HL-60 (cell line): ENCODE data around the gene ATP5F1E.

ENCODE experiments used
- DNase-seq, 2 experiments: peaks; one replicate each; pipeline ENCODE4 v3.0.0-alpha.2; 2010 to 2020; ENCODE audit warnings: low read depth in 1 of 2, low spot score in 1 of 2
- H3K27ac ChIP-seq: fragments of 250-450 bp; sonication (Bioruptor Pico); replicated peaks from 2 replicates; pipeline ENCODE4 v1.5.1; 2020; ENCODE audit warnings: mild to moderate bottlenecking, moderate library complexity
- H3K27me3 ChIP-seq: fragments of 250-450 bp; sonication (Bioruptor Pico); 2 replicates; pipeline ENCODE4 v1.5.1; 2021; ENCODE audit warnings: mild to moderate bottlenecking, moderate library complexity; ENCODE audit not compliant: insufficient read depth, poor library complexity, severe bottlenecking
- H3K4me3 ChIP-seq: replicated peaks from 2 replicates; pipeline ENCODE4 v1.5.1; 2011; ENCODE audit warnings: mild to moderate bottlenecking, control low read depth, low read length; ENCODE audit not compliant: insufficient read depth
- GABPA ChIP-seq: IDR thresholded peaks from 2 replicates; pipeline ENCODE4 v1.6.1; 2012; ENCODE audit warnings: low read depth
- POLR2AphosphoS5 ChIP-seq: IDR thresholded peaks from 2 replicates; pipeline ENCODE4 v1.6.1; 2012; ENCODE audit warnings: low read depth
- SPI1 ChIP-seq: IDR thresholded peaks from 2 replicates; pipeline ENCODE4 v1.6.1; 2012; ENCODE audit warnings: low read depth, mild to moderate bottlenecking, borderline replicate concordance
- TF ChIP-seq, protein P1 (sequence below): IDR thresholded peaks from one replicate; pipeline ENCODE4 v1.5.1; 2011; ENCODE audit warnings: low read length, control low read depth, inconsistent platforms; ENCODE audit not compliant: insufficient read depth
- TF ChIP-seq, protein P2 (sequence below): IDR thresholded peaks from 2 replicates; pipeline ENCODE4 v1.6.1; 2012; ENCODE audit warnings: low read depth; ENCODE audit not compliant: insufficient replicate concordance

ATP5F1E gene

DNA sequence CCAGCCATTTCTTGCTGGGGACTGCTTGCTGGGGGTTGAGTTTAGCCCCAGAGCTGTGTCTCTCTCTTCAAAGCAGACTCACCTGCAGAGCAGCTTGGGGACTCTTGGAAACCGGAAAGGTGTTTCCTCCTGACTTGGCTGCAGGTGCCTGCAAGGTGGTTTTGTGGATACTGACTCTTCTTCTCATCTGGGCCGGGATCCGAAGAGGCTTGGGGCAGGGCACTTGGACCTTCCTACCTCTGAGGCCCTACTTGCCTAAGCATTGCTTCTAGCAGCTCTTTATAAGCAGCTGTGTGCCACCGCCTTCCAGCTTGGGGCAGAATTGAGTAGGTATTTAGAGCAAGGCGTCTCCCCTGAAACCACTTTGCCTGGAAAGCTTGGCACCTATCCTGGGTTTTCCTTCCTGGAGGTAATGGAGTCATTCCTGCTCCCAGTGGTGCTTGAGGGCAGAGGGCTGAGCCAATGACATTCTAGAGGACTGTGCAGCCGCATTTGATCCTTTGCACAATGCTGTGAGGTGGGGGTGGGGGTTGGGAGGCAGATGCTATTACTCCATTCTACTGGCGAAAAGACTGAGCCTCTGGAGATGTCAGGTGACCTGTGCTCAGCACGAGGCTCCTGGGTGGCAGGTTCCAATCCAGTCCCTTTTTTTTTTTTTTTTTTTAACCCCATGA, 21.7 kb downstream of the ATP5F1E start:
- TF ChIP-seq, protein P1, sequence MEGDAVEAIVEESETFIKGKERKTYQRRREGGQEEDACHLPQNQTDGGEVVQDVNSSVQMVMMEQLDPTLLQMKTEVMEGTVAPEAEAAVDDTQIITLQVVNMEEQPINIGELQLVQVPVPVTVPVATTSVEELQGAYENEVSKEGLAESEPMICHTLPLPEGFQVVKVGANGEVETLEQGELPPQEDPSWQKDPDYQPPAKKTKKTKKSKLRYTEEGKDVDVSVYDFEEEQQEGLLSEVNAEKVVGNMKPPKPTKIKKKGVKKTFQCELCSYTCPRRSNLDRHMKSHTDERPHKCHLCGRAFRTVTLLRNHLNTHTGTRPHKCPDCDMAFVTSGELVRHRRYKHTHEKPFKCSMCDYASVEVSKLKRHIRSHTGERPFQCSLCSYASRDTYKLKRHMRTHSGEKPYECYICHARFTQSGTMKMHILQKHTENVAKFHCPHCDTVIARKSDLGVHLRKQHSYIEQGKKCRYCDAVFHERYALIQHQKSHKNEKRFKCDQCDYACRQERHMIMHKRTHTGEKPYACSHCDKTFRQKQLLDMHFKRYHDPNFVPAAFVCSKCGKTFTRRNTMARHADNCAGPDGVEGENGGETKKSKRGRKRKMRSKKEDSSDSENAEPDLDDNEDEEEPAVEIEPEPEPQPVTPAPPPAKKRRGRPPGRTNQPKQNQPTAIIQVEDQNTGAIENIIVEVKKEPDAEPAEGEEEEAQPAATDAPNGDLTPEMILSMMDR = no peak
- TF ChIP-seq SPI1 = no peak
- TF ChIP-seq, protein P2, sequence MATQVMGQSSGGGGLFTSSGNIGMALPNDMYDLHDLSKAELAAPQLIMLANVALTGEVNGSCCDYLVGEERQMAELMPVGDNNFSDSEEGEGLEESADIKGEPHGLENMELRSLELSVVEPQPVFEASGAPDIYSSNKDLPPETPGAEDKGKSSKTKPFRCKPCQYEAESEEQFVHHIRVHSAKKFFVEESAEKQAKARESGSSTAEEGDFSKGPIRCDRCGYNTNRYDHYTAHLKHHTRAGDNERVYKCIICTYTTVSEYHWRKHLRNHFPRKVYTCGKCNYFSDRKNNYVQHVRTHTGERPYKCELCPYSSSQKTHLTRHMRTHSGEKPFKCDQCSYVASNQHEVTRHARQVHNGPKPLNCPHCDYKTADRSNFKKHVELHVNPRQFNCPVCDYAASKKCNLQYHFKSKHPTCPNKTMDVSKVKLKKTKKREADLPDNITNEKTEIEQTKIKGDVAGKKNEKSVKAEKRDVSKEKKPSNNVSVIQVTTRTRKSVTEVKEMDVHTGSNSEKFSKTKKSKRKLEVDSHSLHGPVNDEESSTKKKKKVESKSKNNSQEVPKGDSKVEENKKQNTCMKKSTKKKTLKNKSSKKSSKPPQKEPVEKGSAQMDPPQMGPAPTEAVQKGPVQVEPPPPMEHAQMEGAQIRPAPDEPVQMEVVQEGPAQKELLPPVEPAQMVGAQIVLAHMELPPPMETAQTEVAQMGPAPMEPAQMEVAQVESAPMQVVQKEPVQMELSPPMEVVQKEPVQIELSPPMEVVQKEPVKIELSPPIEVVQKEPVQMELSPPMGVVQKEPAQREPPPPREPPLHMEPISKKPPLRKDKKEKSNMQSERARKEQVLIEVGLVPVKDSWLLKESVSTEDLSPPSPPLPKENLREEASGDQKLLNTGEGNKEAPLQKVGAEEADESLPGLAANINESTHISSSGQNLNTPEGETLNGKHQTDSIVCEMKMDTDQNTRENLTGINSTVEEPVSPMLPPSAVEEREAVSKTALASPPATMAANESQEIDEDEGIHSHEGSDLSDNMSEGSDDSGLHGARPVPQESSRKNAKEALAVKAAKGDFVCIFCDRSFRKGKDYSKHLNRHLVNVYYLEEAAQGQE = no peak
- TF ChIP-seq POLR2AphosphoS5 = no peak
- TF ChIP-seq GABPA = no peak
- Histone ChIP-seq H3K27ac (no peak overlapping the region), H3K4me3 (no peak overlapping the region), H3K27me3 (no peaks in the 10 kb centered on the region)
- no peak for DNase-seq

DNA sequence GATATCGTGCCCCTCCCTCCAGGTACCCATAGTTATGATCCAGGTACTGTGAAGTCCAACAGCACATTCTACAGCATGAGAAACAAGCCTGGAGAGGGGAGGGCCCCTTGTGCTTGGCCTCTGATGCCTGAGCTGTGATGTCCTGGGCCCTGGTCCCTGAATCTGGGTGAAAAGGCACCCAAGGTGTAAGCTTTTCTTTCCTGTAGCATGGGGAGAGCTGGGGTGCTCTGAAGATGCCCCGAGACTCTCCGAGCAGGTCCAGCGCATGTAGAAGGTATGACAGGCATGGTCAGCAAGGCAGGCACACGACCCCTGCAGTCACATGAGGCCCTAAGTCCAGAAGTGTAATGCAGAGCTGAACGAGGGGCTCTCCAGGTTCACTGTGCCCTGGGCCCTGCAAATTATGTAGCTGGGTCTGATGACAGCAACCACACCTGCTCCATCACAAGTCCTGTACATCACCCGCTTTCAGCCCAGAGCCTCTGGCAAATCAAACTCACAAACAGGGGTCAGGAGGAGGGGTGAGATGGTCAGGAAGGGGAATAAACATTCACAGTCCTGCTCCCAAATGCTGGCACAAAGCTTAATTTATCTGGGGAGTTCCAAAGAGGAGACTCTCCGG, 23.3 kb downstream of the ATP5F1E start:
- Histone ChIP-seq H3K4me3 (no peak overlapping the region), H3K27me3 (no peaks in the 10 kb centered on the region), H3K27ac (no peak overlapping the region)
- DNase-seq = no peak
- TF ChIP-seq POLR2AphosphoS5 (no peak), SPI1 (no peak), GABPA (no peak)
- TF ChIP-seq, protein P1 = no peak
- TF ChIP-seq, protein P2 = no peak

DNA sequence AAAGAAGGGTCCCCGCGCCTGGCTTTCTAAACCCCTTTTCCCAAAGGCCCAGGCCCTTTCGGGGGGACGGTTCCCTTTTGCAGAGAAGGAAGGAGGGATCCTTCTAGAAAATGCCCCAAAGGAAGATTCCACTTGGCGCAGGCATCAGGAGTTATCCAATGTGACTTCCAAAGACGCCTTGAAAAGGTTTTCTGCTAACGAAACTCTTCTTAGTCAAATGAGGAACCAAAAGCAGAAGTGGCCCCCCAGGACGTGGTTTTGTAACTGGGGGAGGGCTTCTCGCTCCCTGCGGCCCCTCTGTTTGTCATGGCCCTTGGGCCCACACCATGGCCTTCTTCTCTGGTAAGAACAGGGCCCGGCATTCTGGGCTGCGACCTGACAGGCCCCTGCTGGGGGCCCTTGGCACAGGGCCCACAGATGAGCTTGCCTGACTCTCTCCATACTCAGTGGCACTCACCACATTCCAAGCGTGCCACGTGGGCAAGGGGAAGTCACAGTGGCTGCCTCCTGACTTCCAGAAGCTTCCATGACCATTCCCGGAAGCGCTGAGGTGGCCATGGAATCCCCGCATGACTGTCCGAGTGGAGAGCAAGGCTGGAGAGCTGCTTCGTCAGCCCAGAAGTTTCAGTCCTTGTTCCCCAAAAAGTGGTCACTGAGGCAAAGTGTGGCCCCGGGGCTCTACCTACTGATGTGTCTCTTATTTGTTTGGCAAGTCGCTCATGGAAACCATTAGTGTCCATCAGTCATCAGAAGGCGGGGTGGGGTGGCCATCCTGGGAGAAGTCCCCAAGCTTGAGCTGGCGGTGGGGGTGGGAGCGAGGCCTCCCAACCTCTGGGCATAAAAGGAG, 24.2 kb downstream of the ATP5F1E start:
- TF ChIP-seq, protein P1 = no peak
- TF ChIP-seq, protein P2 = no peak
- TF ChIP-seq POLR2AphosphoS5 = peak; percentile 48; the same call in 1 of the 2 replicates
- peak; percentile 97 for TF ChIP-seq SPI1
- Histone ChIP-seq H3K27ac (peak overlapping the region; percentile 87), H3K4me3 (peak overlapping the region; percentile 59), H3K27me3 (no peaks in the 10 kb centered on the region)
- peak; percentile 78 to 91 for DNase-seq
